CD4-positive, alpha-beta T cell treated with Interleukin-4 for 4 hours (primary cell): ENCODE results near the gene IL11RA.
"Not testable (repeated sequence)": the region's sequence is repeated elsewhere in the genome, so short reads cannot be mapped to it uniquely, and the experiment has no call there.

Source experiments
- DNase-seq: peaks from one replicate; pipeline ENCODE4 v3.0.0-alpha.2; 2020

Gene IL11RA

GRCh38 chr9:34630402-34631154 is 21.4 kb upstream of the IL11RA start:
- DNase-seq = no peak

GRCh38 chr9:34633166-34633565 is 18.8 kb upstream of the IL11RA start:
- DNase-seq = no peak

DNA sequence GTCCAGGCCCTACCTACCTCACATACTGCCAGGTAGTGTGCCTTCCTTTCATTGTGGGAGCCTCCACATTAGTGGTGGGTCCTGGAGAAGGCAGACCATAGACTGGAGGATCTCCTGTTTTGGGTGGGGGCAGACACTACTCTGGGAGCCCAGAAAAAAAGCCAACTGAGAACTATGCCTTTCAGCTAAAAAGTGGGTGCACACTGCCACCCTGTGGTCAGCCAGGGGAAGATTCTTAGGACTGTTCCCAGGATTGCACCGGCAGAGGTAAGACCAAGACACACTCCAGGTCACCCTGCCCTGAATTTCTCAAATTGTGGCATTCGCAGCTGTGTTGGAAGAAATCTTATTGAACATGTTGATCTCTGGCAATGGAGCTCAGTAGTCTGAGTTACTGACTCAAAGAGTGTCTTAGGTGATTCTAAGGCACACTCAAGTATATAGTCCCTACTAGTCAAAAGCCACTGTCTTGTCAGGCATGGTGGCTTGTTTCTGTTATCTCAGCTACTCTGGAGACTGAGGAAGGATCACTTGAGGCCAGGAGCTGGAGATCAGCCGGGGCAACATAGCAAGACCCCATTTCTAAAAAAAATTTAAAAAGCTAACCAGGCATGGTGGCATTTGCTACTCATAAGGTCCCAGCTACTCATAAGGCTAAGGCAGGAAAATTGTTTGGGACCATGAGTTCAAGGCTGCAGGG is 18.0 kb upstream of the IL11RA start:
- DNase-seq = peak; percentile 77

DNA sequence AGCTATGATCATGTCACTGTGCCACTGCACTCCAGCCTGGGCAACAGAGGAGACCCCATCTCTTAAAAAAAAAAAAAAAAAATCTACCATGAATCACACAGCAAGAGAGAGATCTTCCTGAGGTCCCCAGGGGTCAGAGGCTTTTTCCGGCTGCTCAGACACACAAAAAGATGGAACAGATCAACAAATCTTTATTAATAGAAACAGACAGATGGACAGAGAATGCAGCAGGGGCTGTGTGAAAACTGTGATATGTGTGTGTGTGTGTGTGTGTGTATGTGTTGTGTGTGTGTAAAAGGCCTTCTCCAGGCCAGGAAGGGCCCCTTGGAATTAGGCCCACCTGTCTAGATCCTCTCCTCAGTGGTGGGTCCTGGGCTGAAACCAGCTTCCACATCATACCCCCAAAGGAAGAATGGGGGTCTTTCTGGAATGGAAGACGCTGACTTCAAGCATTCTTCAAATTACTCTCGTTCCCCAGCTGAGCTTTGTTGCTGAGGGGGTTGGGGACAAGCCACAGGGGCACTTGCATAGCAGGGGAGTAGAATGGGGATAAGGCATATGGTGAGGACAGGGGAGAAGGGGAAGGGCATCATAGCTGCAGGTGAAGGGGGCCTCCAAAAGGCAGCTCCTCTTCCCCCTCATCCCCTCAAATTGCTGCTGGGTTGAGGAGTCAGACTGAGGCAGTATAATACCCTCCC is 17.3 kb upstream of the IL11RA start:
- no peak for DNase-seq

DNA sequence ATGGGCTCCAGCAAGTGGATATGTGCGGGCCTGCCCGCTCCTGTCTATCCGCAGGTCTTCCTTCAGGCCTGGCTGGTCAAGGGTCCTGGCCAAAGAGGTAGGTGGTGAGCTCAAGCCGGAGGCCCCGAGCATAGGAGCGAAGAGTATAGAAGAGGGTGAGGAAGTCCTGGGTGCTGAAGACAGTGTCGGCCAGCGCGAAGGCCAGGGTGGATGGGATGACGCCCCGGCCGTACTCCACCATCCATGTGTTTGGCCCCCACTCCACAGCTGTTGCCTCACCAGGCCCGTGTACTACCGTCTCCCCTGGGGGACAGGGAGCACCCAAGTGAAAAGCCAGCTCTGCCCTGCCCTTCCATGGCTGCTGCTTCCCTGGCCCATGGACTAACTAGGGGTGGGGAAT is 16.4 kb upstream of the IL11RA start:
- DNase-seq = no peak

GRCh38 chr9:34636791-34637355 is 15.1 kb upstream of the IL11RA start:
- DNase-seq = no peak

DNA sequence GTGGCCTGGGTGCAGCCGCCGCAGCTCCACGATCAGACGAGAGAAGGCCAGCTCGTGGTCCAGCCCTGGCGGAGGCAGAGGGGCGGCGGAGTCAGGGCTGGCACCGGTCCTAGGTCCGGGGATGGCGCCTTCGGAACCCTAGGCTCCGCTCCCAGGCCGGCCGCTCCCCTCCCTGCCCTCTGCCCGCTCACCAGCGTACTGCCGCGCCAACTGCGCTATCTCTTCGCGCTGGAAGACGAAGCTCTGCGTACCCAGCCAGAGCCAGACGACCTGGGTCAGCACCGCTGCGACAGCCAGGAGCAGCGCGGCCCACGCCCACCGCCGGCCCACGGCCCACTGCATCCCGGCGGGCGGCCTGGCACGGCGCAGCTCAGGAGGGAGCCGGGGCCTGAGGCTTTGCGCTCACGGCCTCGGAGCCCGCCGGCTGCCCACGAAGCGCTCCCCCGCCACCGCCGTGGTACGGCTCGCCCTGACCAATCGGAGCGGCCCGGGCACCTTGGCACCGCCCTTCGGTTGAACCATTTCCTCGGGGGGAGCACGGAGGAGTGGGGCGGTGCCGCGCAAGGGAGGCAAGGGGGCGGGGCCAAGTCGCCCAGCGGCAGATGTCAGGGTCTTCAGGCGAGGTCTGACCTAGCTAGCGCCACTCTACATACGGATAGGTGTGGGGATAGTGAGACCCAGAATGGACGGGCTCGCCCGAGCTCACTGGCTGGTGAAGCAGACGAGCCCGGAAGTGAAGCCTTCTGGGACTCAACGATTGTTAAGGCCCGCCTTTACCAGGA is 14.4 kb upstream of the IL11RA start, which contains the start of gene SIGMAR1:
Gene SIGMAR1, minus strand, starts transcription at position 432 of the 782 bp plus-strand sequence. Its CDS starts 90 bp downstream, at position 342.
- DNase-seq = peak; percentile 94

DNA sequence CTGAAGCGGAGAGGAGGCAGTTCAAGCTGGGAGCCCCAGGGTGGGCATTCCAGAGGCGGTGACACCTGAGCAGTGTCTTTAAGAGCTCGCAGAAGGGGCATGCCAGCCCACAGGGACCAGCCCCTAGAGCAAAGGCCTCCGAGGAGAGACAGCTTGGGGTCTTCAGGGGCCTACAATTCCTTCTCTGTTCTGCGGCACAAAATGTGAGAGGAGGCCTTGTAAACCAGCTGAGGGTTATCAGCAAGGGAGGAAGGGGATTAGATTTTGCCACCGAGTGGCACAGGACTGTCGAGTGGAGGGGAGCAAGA is 13.9 kb upstream of the IL11RA start:
- no peak for DNase-seq

DNA sequence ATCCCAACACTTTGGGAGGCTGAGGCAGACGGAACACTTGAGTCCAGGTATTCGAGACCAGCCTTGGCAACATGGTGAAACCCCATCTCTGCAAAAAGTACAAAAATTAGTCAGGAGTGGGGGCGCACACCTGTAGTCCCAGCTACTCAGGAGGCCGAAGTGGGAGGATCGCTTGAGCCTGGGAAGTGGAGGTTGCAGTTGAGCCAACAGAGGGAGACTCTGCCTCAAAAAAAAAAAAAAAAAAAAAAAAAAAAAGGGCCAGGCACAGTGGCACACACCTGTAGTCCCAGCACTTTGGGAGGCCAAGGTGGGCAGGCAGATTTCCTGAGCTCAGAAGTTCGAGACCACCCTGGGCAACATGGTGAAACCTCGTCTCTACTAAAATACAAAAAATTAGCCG is 12.7 kb upstream of the IL11RA start:
- DNase-seq = not testable (repeated sequence)

DNA sequence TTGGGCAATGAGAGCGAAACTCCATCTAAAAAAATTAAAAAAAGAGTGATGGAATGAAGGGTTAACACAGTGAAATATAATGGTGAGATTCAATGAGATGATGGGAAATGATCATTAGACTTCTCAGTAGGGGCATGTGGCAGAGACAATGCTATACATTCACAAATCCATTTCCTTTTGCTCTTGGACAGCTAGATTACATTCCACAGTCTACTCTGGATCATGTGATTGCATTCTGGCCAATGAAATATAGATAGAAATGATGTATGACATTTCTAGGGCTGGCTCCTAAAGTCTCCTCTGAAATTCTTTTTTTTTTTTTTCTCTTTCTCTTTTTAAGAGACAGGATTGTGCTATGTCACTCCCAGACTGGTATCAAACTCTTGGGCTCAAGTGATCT is 9.3 kb upstream of the IL11RA start:
- no peak for DNase-seq

DNA sequence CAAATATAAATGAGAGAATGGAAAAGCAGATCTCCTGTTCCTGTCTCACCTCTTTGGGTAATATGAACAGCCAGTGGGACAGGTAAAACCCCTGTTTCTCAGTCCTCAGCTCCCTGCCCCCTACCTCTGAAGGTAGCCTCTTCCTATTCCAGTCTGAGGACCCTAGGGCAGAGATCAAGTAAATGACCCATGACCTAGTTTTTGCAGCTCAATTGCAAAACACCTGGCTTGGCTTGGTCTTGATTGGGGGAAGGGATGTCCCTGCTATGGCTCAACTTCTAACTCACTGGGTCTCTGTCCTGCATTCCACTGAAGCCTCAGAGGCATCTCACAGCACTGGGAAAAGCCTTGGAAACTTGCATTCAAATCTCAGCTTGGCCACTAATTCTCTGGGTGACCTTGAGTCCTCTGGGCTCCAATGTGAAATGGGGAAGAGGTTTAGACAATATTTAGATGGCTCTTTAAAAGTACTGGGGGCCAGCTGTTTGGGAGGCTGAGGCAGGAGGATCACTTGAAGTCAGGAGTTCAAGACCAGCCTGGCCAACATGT is 7.1 kb upstream of the IL11RA start:
- no peak for DNase-seq

DNA sequence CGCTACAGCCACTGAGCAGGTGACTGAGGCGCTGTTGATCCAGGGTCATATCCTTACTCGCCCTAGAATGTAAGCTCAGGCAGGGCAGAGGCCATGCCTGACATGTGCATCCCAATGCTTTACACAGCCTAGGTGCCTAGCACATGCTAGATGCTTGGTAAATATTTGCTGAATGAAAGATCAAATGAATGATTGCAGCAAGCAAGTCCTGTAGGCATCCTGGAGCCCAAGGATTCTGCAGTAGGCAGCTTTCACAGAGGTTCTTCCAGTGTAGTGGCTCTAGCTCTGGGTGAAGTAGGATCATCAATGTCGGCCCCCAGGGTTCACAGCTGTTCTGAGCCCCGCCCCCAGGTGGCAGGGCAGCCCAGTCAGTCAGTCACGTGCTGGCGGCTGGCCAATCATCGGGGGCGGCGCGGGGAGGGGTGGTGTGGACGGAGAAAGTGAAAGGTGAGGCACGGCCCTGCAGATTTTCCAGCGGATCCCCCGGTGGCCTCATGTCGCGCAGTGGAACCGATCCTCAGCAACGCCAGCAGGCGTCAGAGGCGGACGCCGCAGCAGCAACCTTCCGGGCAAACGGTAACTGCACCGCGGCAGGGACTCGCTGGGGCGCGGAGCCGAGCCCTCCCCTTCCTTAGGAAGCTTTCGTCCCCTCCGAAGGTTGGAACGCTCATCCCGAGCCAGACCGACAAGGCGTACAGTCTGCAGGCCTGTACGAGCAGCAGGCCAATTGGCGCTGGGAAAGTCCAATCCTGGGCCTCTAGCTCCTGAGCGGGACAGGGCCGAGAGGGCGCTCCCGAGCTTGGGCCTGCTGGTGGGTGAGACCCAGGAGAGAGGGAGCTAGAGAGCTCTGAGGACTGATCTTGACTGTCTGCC is 5.5 kb upstream of the IL11RA start, which contains the start of gene GALT:
Gene GALT, plus strand, starts transcription at position 465 of the 873 bp plus-strand sequence. Its CDS starts 30 bp downstream, at position 495.
- DNase-seq = peak; percentile 96

- DNase-seq = no peak
Observed at GRCh38 chr9:34647084-34647403, 4.9 kb upstream of the IL11RA start.

- DNase-seq = peak; percentile 19
Observed at GRCh38 chr9:34647651-34648050, 4.3 kb upstream of the IL11RA start.

DNA sequence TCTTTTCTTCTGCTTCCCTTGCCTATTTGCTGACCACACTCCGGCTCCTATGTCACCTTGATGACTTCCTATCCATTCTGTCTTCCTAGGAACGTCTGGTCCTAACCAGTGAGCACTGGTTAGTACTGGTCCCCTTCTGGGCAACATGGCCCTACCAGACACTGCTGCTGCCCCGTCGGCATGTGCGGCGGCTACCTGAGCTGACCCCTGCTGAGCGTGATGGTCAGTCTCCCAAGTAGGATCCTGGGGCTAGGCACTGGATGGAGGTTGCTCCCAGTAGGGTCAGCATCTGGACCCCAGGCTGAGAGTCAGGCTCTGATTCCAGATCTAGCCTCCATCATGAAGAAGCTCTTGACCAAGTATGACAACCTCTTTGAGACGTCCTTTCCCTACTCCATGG is 3.3 kb upstream of the IL11RA start:
- no peak for DNase-seq

DNA sequence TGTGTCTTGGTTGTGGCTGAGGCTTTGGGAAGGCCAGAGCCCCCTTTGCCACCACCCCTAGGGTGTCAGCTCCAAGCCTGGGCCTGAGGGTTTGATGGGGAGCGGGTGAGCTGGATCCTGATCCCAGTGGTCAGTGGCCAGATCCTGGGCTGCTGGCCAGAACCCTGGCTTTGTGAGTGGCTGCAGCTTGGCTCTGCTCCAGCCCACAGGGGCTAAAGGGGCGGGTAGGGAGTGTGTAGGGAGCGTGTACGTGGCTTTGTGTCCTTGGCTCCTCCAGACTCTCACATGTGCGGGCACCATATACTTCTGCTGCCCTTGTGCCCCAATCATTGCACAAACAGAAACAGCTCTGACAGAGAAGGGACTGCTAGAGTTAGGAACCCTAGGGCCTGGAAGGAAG is 1.2 kb upstream of the IL11RA start:
- no peak for DNase-seq

DNA sequence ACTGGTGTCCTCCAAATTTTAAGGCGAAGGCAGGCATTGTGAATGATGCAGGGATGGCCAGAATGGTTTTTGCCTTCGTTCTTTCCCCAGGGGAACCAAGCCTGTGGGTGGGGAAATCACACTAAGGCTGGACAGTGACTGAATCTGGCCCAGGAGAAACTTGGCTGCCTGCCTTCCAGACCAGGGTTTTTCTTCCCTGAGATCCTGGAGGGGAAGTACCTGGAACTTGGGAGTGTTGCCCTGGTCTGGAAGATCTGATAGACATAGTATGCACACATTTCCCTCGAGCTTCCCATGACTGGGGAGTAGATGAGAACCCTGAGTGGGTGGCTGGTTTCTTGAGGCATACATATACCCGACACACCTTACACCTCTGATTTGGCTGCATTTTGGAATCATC is 664 bp upstream of the IL11RA start:
- DNase-seq = no peak

DNA sequence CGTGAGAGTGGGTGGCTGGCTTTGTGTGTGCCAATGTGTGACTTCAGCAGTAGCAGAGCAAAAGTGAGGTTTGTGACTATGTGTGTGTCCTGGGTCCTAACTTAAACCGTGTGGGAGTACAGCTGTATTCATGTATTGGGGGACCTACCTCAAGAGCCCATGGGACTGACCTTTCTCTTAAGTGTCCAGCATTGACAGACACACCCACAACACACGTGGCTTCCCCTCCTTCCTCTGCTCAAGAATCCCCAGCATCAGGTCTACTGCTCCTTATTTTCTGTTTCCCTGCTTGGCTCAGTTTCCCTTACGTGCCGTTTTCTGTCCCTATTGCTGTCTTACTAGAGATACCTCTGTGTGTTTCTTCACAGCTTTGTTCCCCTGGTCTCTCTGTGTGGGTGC is 616 bp downstream of the IL11RA start:
- no peak for DNase-seq

- no peak for DNase-seq
Observed at GRCh38 chr9:34653151-34654072, 1.4 kb downstream of the IL11RA start.

- no peak for DNase-seq
Observed at GRCh38 chr9:34654323-34655051, 2.5 kb downstream of the IL11RA start.
